AG04450 (cell line): ENCODE measurements around the gene LGSN. TPM values are rescaled to one million over a fixed set of nuclear protein-coding genes. Genes with fewer than 3 reads are reported as not detected.
"Not testable (repeated sequence)": the region's sequence is repeated elsewhere in the genome, so short reads cannot be mapped to it uniquely, and the experiment has no call there.

Experiments
- CTCF ChIA-PET: fragments of 300-600, 350-600 bp; formaldehyde crosslinking; extraction: SDS; loops from one replicate; lab custom pipeline; 2022; ENCODE audit warnings: antibody characterized with exemption, inconsistent platforms; lab: Charles Lee
- POLR2A ChIA-PET: fragments of 350-600 bp; formaldehyde crosslinking; extraction: SDS; loops from one replicate; lab custom pipeline; 2021; ENCODE audit warnings: antibody characterized with exemption, inconsistent platforms; lab: Yijun Ruan, JAX
- DNase-seq: peaks from one replicate; pipeline ENCODE4 v3.0.0-alpha.2; 2011; ENCODE audit warnings: low read depth, low spot score
- H3K27ac ChIP-seq: one replicate; pipeline ENCODE4 v1.5.1; 2012; ENCODE audit warnings: low read depth, low read length, control low read depth
- H3K27me3 ChIP-seq: one replicate; pipeline ENCODE4 v1.6.0; 2012; ENCODE audit warnings: low read length; ENCODE audit not compliant: control insufficient read depth, insufficient read depth
- H3K4me3 ChIP-seq: 2 replicates; pipeline ENCODE4 v1.5.1; 2011; ENCODE audit warnings: mild to moderate bottlenecking, low read depth, low read length, control low read depth
- H3K9me3 ChIP-seq: 2 replicates; pipeline ENCODE4 v1.5.1; 2012; ENCODE audit warnings: low read length; ENCODE audit not compliant: control insufficient read depth, insufficient read depth
- polyA plus RNA-seq: library from polyadenylated mRNA; depleted of rRNA; stranded (reverse); fragments of >200 nt; gene quantifications from 2 replicates; pipeline ENCODE4 v1.2.3, GENCODE V29; 2011; rRNA removed
- small RNA-seq: library from RNA; depleted of rRNA; stranded (forward); fragments of <200 nt; gene quantifications from one replicate; pipeline ENCODE3, GENCODE V24; 2012; ENCODE audit warnings: low read depth; ENCODE audit not compliant: insufficient read length

LGSN gene
- polyA plus RNA-seq, 1 experiment = 0.05 TPM

- CTCF ChIA-PET, H3K27me3 ChIP-seq, H3K27ac ChIP-seq, POLR2A ChIA-PET, DNase-seq, H3K4me3 ChIP-seq: not testable (repeated sequence)
- peaks cover 28% of the 10 kb centered on the region for H3K9me3 ChIP-seq
Observed at GRCh38 chr6:63227928-63228894, 91.6 kb downstream of the LGSN start.

DNA sequence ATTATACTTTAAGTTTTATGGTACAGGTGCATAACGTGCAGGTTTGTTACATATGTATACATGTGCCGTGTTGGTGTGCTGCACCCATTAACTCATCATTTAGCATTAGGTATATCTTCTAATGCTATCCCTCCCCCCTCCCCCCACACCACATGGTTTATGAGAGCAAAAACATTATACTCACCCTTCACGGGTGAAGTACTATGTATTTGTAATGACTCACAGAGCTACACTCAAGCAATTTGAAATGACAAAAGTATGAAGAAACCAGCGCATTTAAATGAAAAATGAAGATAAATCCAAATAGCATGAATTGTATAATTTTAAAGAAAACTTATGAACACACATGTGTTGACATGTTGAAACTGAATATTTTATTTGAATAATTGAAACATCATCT is 93.8 kb downstream of the LGSN start:
- CTCF ChIA-PET, POLR2A ChIA-PET, H3K27ac ChIP-seq, H3K4me3 ChIP-seq, DNase-seq, H3K27me3 ChIP-seq: not testable (repeated sequence)
- H3K9me3 ChIP-seq = peaks cover 28% of the 10 kb centered on the region

Small RNAs within 50 kb of the gene (small RNA-seq; reads per million reads assigned to genes)
- not detected for gene SPTLC1P3

Other genes starting within 250 kb of the LGSN start
- 4.6 and 7.8 TPM in 2 replicates for gene FKBP1C, start 108.5 kb downstream of the LGSN start, polyA plus RNA-seq